ENCODE measurements around the gene RAB40C.

GRCh38 chr16:638034-638543, 48.2 kb downstream of the RAB40C start:
- TF ChIP-seq CTCF (IDR thresholded peaks at IDR 0.05) = no peak
- TF ChIP-seq POLR2A (IDR thresholded peaks at IDR 0.05) = no peak
